SK-N-SH (cell line): ENCODE results near the gene THADA.

Experiments used
- CTCF ChIP-seq: fragments of 200-600 bp; sonication (generic); IDR thresholded peaks from 2 replicates; pipeline ENCODE4 v1.6.1; 2017; ENCODE audit warnings: antibody characterized with exemption, mild to moderate bottlenecking, moderate library complexity
- EP300 ChIP-seq, 2 experiments: IDR thresholded peaks; 2 replicates each; pipeline versions ENCODE4 v1.4.0 to v1.6.1; 2012; ENCODE audit warnings: borderline replicate concordance in 1 of 2, low read depth in 1 of 2, low read length in 1 of 2
- FOSL2 ChIP-seq: IDR thresholded peaks from 2 replicates; pipeline ENCODE4 v1.4.0; 2012; ENCODE audit warnings: low read depth, mild to moderate bottlenecking, moderate library complexity, borderline replicate concordance
- JUND ChIP-seq: IDR thresholded peaks from 2 replicates; pipeline ENCODE4 v1.4.0; 2012
- MEF2A ChIP-seq: IDR thresholded peaks from 2 replicates; pipeline ENCODE4 v1.4.0; 2012; ENCODE audit warnings: low read depth, borderline replicate concordance
- REST ChIP-seq: IDR thresholded peaks from 2 replicates; pipeline ENCODE4 v1.6.1; 2012; ENCODE audit warnings: mild to moderate bottlenecking, low read depth, low read length, moderate library complexity
- SMC3 ChIP-seq: IDR thresholded peaks from 2 replicates; pipeline ENCODE4 v1.6.1; 2012; ENCODE audit warnings: low read depth, low read length, improper control_type of control experiment
- USF1 ChIP-seq: IDR thresholded peaks from 2 replicates; pipeline ENCODE4 v1.4.0; 2012; ENCODE audit warnings: low read depth, borderline replicate concordance

- no peak for TF ChIP-seq CTCF
- TF ChIP-seq SMC3: no peak
- no peak for TF ChIP-seq EP300 (IDR thresholded peaks at IDR 0.05; ENCODE audit: borderline replicate concordance in 1 of 2, low read depth in 1 of 2, low read length in 1 of 2)
- TF ChIP-seq USF1: no peak
- no peak for TF ChIP-seq MEF2A
- TF ChIP-seq FOSL2: no peak
- TF ChIP-seq REST: no peak
- TF ChIP-seq JUND: no peak
Observed at GRCh38 chr2:43419243-43419642, 176.6 kb downstream of the THADA start.
